ENCODE data around the gene ACSL5.

ACSL5 gene

GRCh38 chr10:112429654-112430230 lies 55.8 kb downstream of the ACSL5 start:
- peak overlapping the region; percentile 7; the same call in 1 of the 2 replicates for H3K27ac ChIP-seq
- no peak for TF ChIP-seq CTCF (conservative IDR thresholded peaks at IDR 0.05)

- no peak for TF ChIP-seq CTCF (conservative IDR thresholded peaks at IDR 0.05)
- no peak overlapping the region for H3K27ac ChIP-seq
Measured at GRCh38 chr10:112433136-112433535, 59.2 kb downstream of the ACSL5 start.

- H3K27ac ChIP-seq: no peak overlapping the region; the same call in 1 of the 2 replicates
- peak; percentile 66 for TF ChIP-seq CTCF (conservative IDR thresholded peaks at IDR 0.05)
Measured at GRCh38 chr10:112434988-112435619, 61.2 kb downstream of the ACSL5 start.

GRCh38 chr10:112438356-112438755 lies 64.4 kb downstream of the ACSL5 start:
- no peak for TF ChIP-seq CTCF (conservative IDR thresholded peaks at IDR 0.05)

GRCh38 chr10:112441520-112441919 lies 67.6 kb downstream of the ACSL5 start:
- TF ChIP-seq CTCF (conservative IDR thresholded peaks at IDR 0.05): no peak
- H3K27ac ChIP-seq: peak overlapping the region; percentile 26

More at GRCh38 chr10:112438356-112438755, 64.4 kb downstream of the ACSL5 start:
- no peak overlapping the region for H3K27ac ChIP-seq

- peak overlapping the region; percentile 26 for H3K27ac ChIP-seq
- TF ChIP-seq CTCF (conservative IDR thresholded peaks at IDR 0.05): no peak
Measured at GRCh38 chr10:112442063-112442462, 68.1 kb downstream of the ACSL5 start.

- TF ChIP-seq CTCF (conservative IDR thresholded peaks at IDR 0.05): no peak
- H3K27ac ChIP-seq: peak overlapping the region; percentile 85
Measured at GRCh38 chr10:112446055-112446854, 72.3 kb downstream of the ACSL5 start.
